Pancreas (tissue), 10 donors: ENCODE results near the gene COL4A1. TPM values are rescaled to one million over a fixed set of nuclear protein-coding genes. Genes with fewer than 3 reads are reported as not detected.

ENCODE experiments used
- ATAC-seq, 4 donors: fragments of 200-7000 bp; cut with Tn5 transposase; one replicate each; pipeline versions ENCODE4 v1.8.0 to v1.9.1; 2020; ENCODE audit warnings: mild to moderate bottlenecking in 4 of 4, moderate library complexity in 4 of 4
- DNase-seq, 6 donors: peaks; one replicate each; pipeline ENCODE4 v3.0.0-alpha.2; 2020
- FAIRE-seq: peaks from 2 replicates; lab custom pipeline; 2012; peaks lifted over from hg19 to GRCh38; lab: Jason Lieb, UNC
- H3K27ac ChIP-seq, 4 donors: fragments of 200-600 bp; sonication (generic); 1 replicate in 3 of 4; 2 replicates in 1 of 4; pipeline versions ENCODE4 v1.5.0 to v1.8.0; 2020
- H3K27me3 ChIP-seq, 4 donors: fragments of 200-600 bp; one replicate each; pipeline ENCODE4 v1.8.0; 2021
- H3K36me3 ChIP-seq, 3 donors: fragments of 200-600 bp; sonication (generic) in 1 of 3; one replicate each; pipeline versions ENCODE4 v1.5.0 to v1.8.0; 2020 to 2021
- H3K4me1 ChIP-seq, 3 donors: fragments of 200-600 bp; one replicate each; pipeline ENCODE4 v1.8.0; 2021
- H3K4me3 ChIP-seq, 4 donors: fragments of 200-600 bp; sonication (generic) in 2 of 4; one replicate each; pipeline versions ENCODE4 v1.5.0 to v1.8.0; 2020 to 2021
- H3K9me3 ChIP-seq, 4 donors: fragments of 200-600 bp; one replicate each; pipeline ENCODE4 v1.8.0; 2021
- CTCF ChIP-seq, 4 donors: fragments of 200-600 bp; sonication (generic) in 3 of 4; IDR thresholded peaks; one replicate each; pipeline versions ENCODE4 v1.5.0 to v1.8.0; 2021; ENCODE audit warnings: antibody characterized with exemption in 4 of 4
- WGBS, 2 donors: extraction: QIAGEN DNeasy Blood & Tissue Kit; methylation state at CpG; one replicate each; pipeline ENCODE4 v1.1.7; 2013; 5-methylcytosine and 5-hydroxymethylcytosine counted together
- intact Hi-C, 3 donors: fragments of 100-400 bp; cut with DNase I; formaldehyde crosslinking; loops; one replicate each; pipeline versions ENCODE4 v1.11.1 to v1.14.2; 2022
- polyA plus RNA-seq, 2 donors: library from polyadenylated mRNA; stranded (reverse); fragments of 200-250 nt; gene quantifications; one replicate each; pipeline ENCODE4 v1.2.3, GENCODE V29; 2013
- total RNA-seq, 6 donors: library from RNA; stranded (reverse); fragmentation: NEBNext Ultra II Directional in 4 of 6; extraction: Animal tissue kit (Norgen Biotek cat#: 25700) in 4 of 6; gene quantifications; one replicate each; pipeline versions ENCODE4 v1.2.1 to v1.2.4, GENCODE V29; 2021 to 2023
- donor health status: healthy with polysubstance abuse.
- donor health status: DM: no; HTN: no; CAD: no; lungs with moderate emphysema.
- donor health status: DM: no; HTN: no; CAD: no.
- donor health status: control.
- donor health status: control.
- donor health status: Bipolar disorder and iron deficiency.
- donor health status: DM: yes; HTN: yes; CAD: no.
- donor health status: DM: no; HTN: no; CAD: no.
- donor health status: DM: no; HTN: no; CAD: no.
- donor health status: DM: yes; HTN: yes; CAD: no.

Gene COL4A1
- total and polyA plus RNA-seq, 8 donors: 20.7 to 167 (median 35.6) TPM

GRCh38 chr13:110306340-110306959 lies 507 bp downstream of the COL4A1 start:
- H3K4me1 ChIP-seq: no peaks in the 10 kb centered on the region
- FAIRE-seq (no peak), ATAC-seq (no peak), DNase-seq (peak in 1 of 6 donors; percentile 68)
- peak overlapping the region; percentile 26 to 70 (median 52) for H3K27ac ChIP-seq
- H3K4me3 ChIP-seq: peak overlapping the region; percentile 33 to 65 (median 54)
- WGBS, 2 donors: 6% methylated on average over 48 to 53 of the region's 53 CpGs
- H3K27me3 ChIP-seq: peaks cover 0 to 6% (median 2%) of the 10 kb centered on the region in 4 donors
- no peak for TF ChIP-seq CTCF (IDR thresholded peaks at IDR 0.05)
- no peaks in the 10 kb centered on the region for H3K36me3 ChIP-seq
- no peaks in the 10 kb centered on the region for H3K9me3 ChIP-seq
- intact Hi-C loops: no loop called here

- no peak for ATAC-seq
- Histone ChIP-seq H3K27ac (peak overlapping the region; percentile 26 to 70 (median 52)), H3K27me3 (peaks cover 0 to 4% (median 2%) of the 10 kb centered on the region in 4 donors), H3K4me1 (no peaks in the 10 kb centered on the region), H3K4me3 (peak overlapping the region; percentile 33 to 65 (median 54)), H3K36me3 (no peaks in the 10 kb centered on the region), H3K9me3 (no peaks in the 10 kb centered on the region)
- 10 to 16% methylated on average over 6 of the region's 6 CpGs for WGBS, 2 donors
- no peak for FAIRE-seq
- no peak for TF ChIP-seq CTCF (IDR thresholded peaks at IDR 0.05)
- no peak for DNase-seq
- intact Hi-C loops: no loop called here
Observed at GRCh38 chr13:110305949-110306339, 1.0 kb downstream of the COL4A1 start.

- peak overlapping the region in 2 of 4 donors; percentile 55 to 70 for H3K27ac ChIP-seq
- no peaks in the 10 kb centered on the region for H3K36me3 ChIP-seq
- no peak for ATAC-seq
- intact Hi-C loops: no loop called here
- H3K4me1 ChIP-seq: no peaks in the 10 kb centered on the region
- H3K27me3 ChIP-seq: peaks cover 0 to 4% (median 0%) of the 10 kb centered on the region in 4 donors
- 10 to 16% methylated on average over 2 of the region's 2 CpGs for WGBS, 2 donors
- no peak for FAIRE-seq
- no peaks in the 10 kb centered on the region for H3K9me3 ChIP-seq
- TF ChIP-seq CTCF (IDR thresholded peaks at IDR 0.05): no peak
- peak overlapping the region in 2 of 4 donors; percentile 55 to 65 for H3K4me3 ChIP-seq
- DNase-seq: no peak
Observed at GRCh38 chr13:110305544-110305943, 1.4 kb downstream of the COL4A1 start.

GRCh38 chr13:110305001-110305400 lies 2.0 kb downstream of the COL4A1 start:
- Histone ChIP-seq H3K9me3 (no peaks in the 10 kb centered on the region), H3K36me3 (no peaks in the 10 kb centered on the region), H3K4me3 (peak overlapping the region in 2 of 4 donors; percentile 55 to 65), H3K27me3 (peaks cover 0 to 4% (median 0%) of the 10 kb centered on the region in 4 donors), H3K4me1 (no peaks in the 10 kb centered on the region), H3K27ac (peak overlapping the region in 1 of 4 donors; percentile 70)
- intact Hi-C loops: no loop called here
- ATAC-seq: no peak
- no peak for FAIRE-seq
- DNase-seq: no peak
- WGBS, 2 donors: 14 to 18% methylated on average over 4 of the region's 4 CpGs
- TF ChIP-seq CTCF (IDR thresholded peaks at IDR 0.05): no peak

GRCh38 chr13:110304256-110304655 lies 2.7 kb downstream of the COL4A1 start:
- Histone ChIP-seq H3K27me3 (peaks cover 0 to 4% (median 0%) of the 10 kb centered on the region in 4 donors), H3K36me3 (no peaks in the 10 kb centered on the region), H3K9me3 (no peaks in the 10 kb centered on the region), H3K4me3 (peak overlapping the region in 1 of 4 donors; percentile 65), H3K4me1 (no peaks in the 10 kb centered on the region), H3K27ac (no peak overlapping the region)
- intact Hi-C loops: no loop called here
- ATAC-seq (no peak), FAIRE-seq (no peak), DNase-seq (no peak)
- WGBS, 2 donors: 41 to 46% methylated on average over 4 of the region's 4 CpGs
- TF ChIP-seq CTCF (IDR thresholded peaks at IDR 0.05): no peak
